ENCODE data around the gene PPM1M.

GRCh38 chr3:52277972-52278509, 32.5 kb downstream of the PPM1M start:
- TF ChIP-seq CTCF (IDR thresholded peaks at IDR 0.05) (peak in 6 of 7 experiments; percentile 23 to 64 (median 42)), POLR2A (IDR thresholded peaks at IDR 0.05) (no peak)

All from body of pancreas (tissue), 4 donors.